Esophagus (tissue), 2 donors: Measurements from ENCODE around the gene ELP5. TPM values are rescaled to one million over a fixed set of nuclear protein-coding genes. Genes with fewer than 3 reads are reported as not detected.

Source experiments
- H3K27ac ChIP-seq, 2 donors: one replicate each; pipeline ENCODE4 v1.5.1; 2013; ENCODE audit warnings: low read depth in 2 of 2, mild to moderate bottlenecking in 2 of 2, inconsistent platforms in 1 of 2, low read length in 1 of 2, moderate library complexity in 1 of 2
- H3K27me3 ChIP-seq, 2 donors: one replicate each; pipeline ENCODE4 v1.6.1; 2013; ENCODE audit warnings: low read length in 2 of 2, control low read depth in 1 of 2, mild to moderate bottlenecking in 1 of 2; ENCODE audit not compliant: insufficient read depth in 2 of 2, control insufficient read depth in 1 of 2
- H3K36me3 ChIP-seq, 2 donors: one replicate each; pipeline ENCODE4 v1.6.1; 2013; ENCODE audit warnings: low read length in 1 of 2; ENCODE audit not compliant: control insufficient read depth in 2 of 2, insufficient read depth in 2 of 2
- H3K4me1 ChIP-seq, 2 donors: one replicate each; pipeline ENCODE4 v1.6.1; 2013; ENCODE audit warnings: low read length in 1 of 2; ENCODE audit not compliant: control insufficient read depth in 2 of 2, insufficient read depth in 2 of 2
- H3K4me3 ChIP-seq, 2 donors: one replicate each; pipeline ENCODE4 v1.5.1; 2013; ENCODE audit warnings: low read length in 2 of 2, mild to moderate bottlenecking in 2 of 2, low read depth in 1 of 2, moderate library complexity in 1 of 2
- H3K9me3 ChIP-seq, 2 donors: one replicate each; pipeline ENCODE4 v1.6.1; 2013; ENCODE audit warnings: mild to moderate bottlenecking in 2 of 2, low read depth in 1 of 2, low read length in 1 of 2, moderate library complexity in 1 of 2; ENCODE audit not compliant: control insufficient read depth in 2 of 2, insufficient read depth in 1 of 2
- WGBS, 2 donors: extraction: QIAGEN DNeasy Blood & Tissue Kit; methylation state at CpG; one replicate each; pipeline ENCODE4 v1.1.7; 2013; 5-methylcytosine and 5-hydroxymethylcytosine counted together
- polyA plus RNA-seq, 2 donors: library from polyadenylated mRNA; stranded (reverse); fragments of 200-250 nt; gene quantifications; one replicate each; pipeline ENCODE4 v1.2.3, GENCODE V29; 2013
- donor health status: healthy with polysubstance abuse.
- donor health status: Bipolar disorder and iron deficiency.

Gene ELP5
- polyA plus RNA-seq, 2 donors = 14.7 to 39.0 TPM

DNA sequence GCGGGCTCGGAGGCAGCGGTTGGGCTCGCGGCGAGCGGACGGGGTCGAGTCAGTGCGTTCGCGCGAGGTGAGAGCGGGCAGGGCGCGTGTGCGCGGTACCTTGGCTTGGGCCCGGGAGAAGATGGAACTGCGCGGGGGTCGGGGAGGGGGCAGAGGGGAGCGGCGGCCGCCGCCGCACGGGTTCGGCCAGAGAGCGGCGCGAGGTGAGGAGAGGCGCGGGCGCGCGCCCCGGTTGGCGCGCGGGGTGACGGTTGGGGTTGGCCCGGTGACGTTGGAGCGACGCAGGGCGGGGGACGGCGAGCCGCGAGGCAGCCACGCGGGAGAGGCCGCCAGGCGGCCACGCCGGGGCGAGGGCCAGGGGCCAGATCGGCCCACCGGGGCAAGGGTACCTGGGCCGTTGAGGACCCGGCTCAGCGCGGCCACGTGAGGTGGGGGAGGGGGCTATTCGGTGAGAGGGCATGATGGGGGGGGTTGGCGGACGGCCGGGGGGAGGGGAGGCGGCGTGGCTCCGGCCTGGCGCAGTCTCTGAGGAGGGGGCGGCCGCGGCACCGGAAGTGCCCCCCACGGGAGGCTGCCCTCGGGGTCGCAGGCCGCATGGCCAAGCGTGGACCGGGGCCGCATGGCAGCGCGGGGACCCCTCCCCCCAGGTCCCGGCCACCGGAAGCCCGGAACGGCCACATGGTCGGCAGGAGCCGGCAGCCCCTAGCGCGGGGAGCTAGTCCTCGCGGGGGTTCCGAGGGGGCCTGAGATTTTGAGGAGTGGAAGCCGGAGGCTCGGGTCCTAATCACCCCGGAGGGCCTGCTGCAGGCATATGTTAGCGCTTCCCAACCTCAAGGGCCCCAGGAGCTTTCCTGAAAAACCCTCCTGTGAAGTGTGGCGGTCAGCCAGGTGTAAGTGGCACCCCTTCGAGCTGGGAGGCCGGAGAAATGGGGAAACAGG is 55.9 kb downstream of the ELP5 start:
- no peaks in the 10 kb centered on the region for H3K9me3 ChIP-seq
- peaks cover 14 to 23% of the 10 kb centered on the region in 2 donors for H3K36me3 ChIP-seq
- peak overlapping the region; percentile 100 for H3K27ac ChIP-seq
- H3K27me3 ChIP-seq = no peaks in the 10 kb centered on the region
- WGBS, 2 donors = 1% methylated on average over 67 to 104 of the region's 104 CpGs
- peaks cover 2 to 9% of the 10 kb centered on the region in 2 donors for H3K4me1 ChIP-seq
- H3K4me3 ChIP-seq = peak overlapping the region; percentile 91 to 94

DNA sequence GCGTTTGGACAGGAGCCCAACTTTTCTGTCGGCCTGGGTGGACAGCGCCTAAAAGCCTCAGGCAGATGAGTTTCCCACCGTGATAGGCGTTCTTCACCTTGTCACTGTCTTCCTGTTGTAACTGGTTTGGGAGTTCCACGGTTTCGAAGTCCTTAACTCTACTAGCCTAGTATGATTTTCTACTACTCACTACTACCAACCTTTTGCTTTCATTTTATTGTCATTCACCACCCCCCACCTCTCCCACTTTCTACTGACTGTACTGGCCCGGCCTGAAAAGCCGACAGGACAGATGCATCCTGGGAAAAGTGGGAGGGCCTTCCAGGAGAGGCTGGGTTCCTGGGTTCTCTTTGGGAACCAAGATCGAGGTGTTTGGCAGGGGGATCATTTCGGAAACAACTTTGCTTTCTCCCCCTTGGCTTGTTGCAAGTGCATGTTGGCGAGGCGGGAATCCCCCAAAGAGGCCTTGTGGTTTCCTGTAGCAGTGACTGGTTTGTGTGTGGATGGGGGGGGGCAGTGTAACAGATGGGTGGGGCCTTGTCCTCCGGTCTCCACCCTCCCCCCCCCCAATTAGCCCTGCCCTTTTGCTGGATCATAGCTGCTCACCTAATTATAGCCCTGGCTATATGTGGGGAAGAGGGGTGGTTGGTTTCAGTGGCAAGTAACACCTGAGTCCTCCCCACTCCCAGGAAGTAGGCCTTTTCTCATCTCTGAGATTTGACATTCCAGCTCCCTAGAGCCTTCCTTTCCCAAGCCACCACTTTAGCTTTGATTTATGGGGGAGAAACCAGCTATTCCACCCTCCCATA is 56.8 kb downstream of the ELP5 start:
- peaks cover 2 to 9% of the 10 kb centered on the region in 2 donors for H3K4me1 ChIP-seq
- 0% methylated on average over 14 of the region's 14 CpGs for WGBS, 2 donors
- H3K36me3 ChIP-seq = peaks cover 19 to 26% of the 10 kb centered on the region in 2 donors

More for the DNA sequence above, 56.8 kb downstream of the ELP5 start:
- no peaks in the 10 kb centered on the region for H3K27me3 ChIP-seq
- H3K9me3 ChIP-seq = no peaks in the 10 kb centered on the region
- H3K4me3 ChIP-seq = peak overlapping the region; percentile 91 to 94
- H3K27ac ChIP-seq = peak overlapping the region; percentile 100

Other genes starting within 250 kb of the ELP5 start
- 100 to 1,000 TPM; 216 to 253 TPM for gene RNASEK, start 239.6 kb upstream of the ELP5 start, polyA plus RNA-seq
- 1 to 10 TPM; 1.5 to 1.8 TPM for gene BCL6B, start 229.2 kb upstream of the ELP5 start, polyA plus RNA-seq
- 1 to 10 TPM; 4.8 TPM for gene SLC16A13, start 216.2 kb upstream of the ELP5 start, polyA plus RNA-seq
- gene SLC16A11, start 208.1 kb upstream of the ELP5 start, polyA plus RNA-seq = 1 to 10 TPM; 1.9 to 2.3 TPM
- 1 to 10 TPM; 1.7 to 6.0 TPM for gene CLEC10A, start 172.0 kb upstream of the ELP5 start, polyA plus RNA-seq
- under 1 TPM; 0.24 to 1.00 TPM for gene ASGR2, start 137.4 kb upstream of the ELP5 start, polyA plus RNA-seq
- 1 to 10 TPM in 1 of 2 donors, under 1 TPM in 1; 0.84 to 2.0 TPM for gene ASGR1, start 72.8 kb upstream of the ELP5 start, polyA plus RNA-seq
- gene DLG4, start 32.4 kb upstream of the ELP5 start, polyA plus RNA-seq = 10 to 100 TPM in 1 of 2 donors, 1 to 10 TPM in 1; 3.2 to 11.8 TPM
- gene ACADVL, start 32.3 kb upstream of the ELP5 start, polyA plus RNA-seq = 100 to 1,000 TPM; 484 to 979 TPM
- gene DVL2, start 17.7 kb upstream of the ELP5 start, polyA plus RNA-seq = 10 to 100 TPM; 20.8 to 32.2 TPM
- 10 to 100 TPM; 22.4 to 29.6 TPM for gene PHF23, start 12.8 kb upstream of the ELP5 start, polyA plus RNA-seq
- gene GABARAP, start 9.8 kb upstream of the ELP5 start, polyA plus RNA-seq = 100 to 1,000 TPM; 354 to 393 TPM
- 10 to 100 TPM; 42.4 to 58.5 TPM for gene CTDNEP1, start 481 bp upstream of the ELP5 start, polyA plus RNA-seq
- 100 to 1,000 TPM; 271 to 275 TPM for gene CLDN7, start 10.3 kb downstream of the ELP5 start, polyA plus RNA-seq
- gene SLC2A4, start 29.5 kb downstream of the ELP5 start, polyA plus RNA-seq = 1 to 10 TPM; 5.4 to 7.6 TPM
- 10 to 100 TPM in 1 of 2 donors, 1 to 10 TPM in 1; 2.8 to 13.0 TPM for gene YBX2, start 42.4 kb downstream of the ELP5 start, polyA plus RNA-seq
- 100 to 1,000 TPM; 597 to 599 TPM for gene EIF5A, start 55.4 kb downstream of the ELP5 start, polyA plus RNA-seq
- gene GPS2, start 63.1 kb downstream of the ELP5 start, polyA plus RNA-seq = 10 to 100 TPM; 54.5 to 56.5 TPM
- gene NEURL4, start 77.1 kb downstream of the ELP5 start, polyA plus RNA-seq = 10 to 100 TPM; 15.7 to 32.1 TPM
- 1 to 10 TPM; 5.3 to 9.7 TPM for gene ACAP1, start 84.3 kb downstream of the ELP5 start, polyA plus RNA-seq
- 10 to 100 TPM; 39.3 to 75.9 TPM for gene KCTD11, start 99.9 kb downstream of the ELP5 start, polyA plus RNA-seq
- gene TMEM95, start 102.9 kb downstream of the ELP5 start, polyA plus RNA-seq = under 1 TPM in 1 of 2 donors, not detected in 1; 0.18 TPM
- 1 to 10 TPM; 6.1 to 9.3 TPM for gene TNK1, start 128.9 kb downstream of the ELP5 start, polyA plus RNA-seq
- gene PLSCR3, start 142.3 kb downstream of the ELP5 start, polyA plus RNA-seq = 10 to 100 TPM; 24.7 to 31.0 TPM
- gene TMEM256, start 151.9 kb downstream of the ELP5 start, polyA plus RNA-seq = 100 to 1,000 TPM; 105 to 158 TPM
- gene NLGN2, start 155.6 kb downstream of the ELP5 start, polyA plus RNA-seq = 1 to 10 TPM; 4.2 to 5.5 TPM
- not detected for gene SPEM1, start 168.1 kb downstream of the ELP5 start, polyA plus RNA-seq
- gene SPEM2, start 173.4 kb downstream of the ELP5 start, polyA plus RNA-seq = not detected
- gene SPEM3, start 176.6 kb downstream of the ELP5 start, polyA plus RNA-seq = not detected
- gene TMEM102, start 183.2 kb downstream of the ELP5 start, polyA plus RNA-seq = 1 to 10 TPM; 6.8 to 9.8 TPM
- gene FGF11, start 187.3 kb downstream of the ELP5 start, polyA plus RNA-seq = 10 to 100 TPM in 1 of 2 donors, 1 to 10 TPM in 1; 5.6 to 16.5 TPM
- gene CHRNB1, start 192.8 kb downstream of the ELP5 start, polyA plus RNA-seq = 1 to 10 TPM; 7.0 to 7.4 TPM
- gene ZBTB4, start 227.4 kb downstream of the ELP5 start, polyA plus RNA-seq = 10 to 100 TPM; 15.5 to 19.1 TPM
- gene SLC35G6, start 229.2 kb downstream of the ELP5 start, polyA plus RNA-seq = under 1 TPM in 1 of 2 donors, not detected in 1; 0.01 TPM
- 10 to 100 TPM; 33.8 to 56.6 TPM for gene POLR2A, start 232.2 kb downstream of the ELP5 start, polyA plus RNA-seq